ENCODE results near the gene TBPL2.
"Not testable (repeated sequence)": the region's sequence is repeated elsewhere in the genome, so short reads cannot be mapped to it uniquely, and the experiment has no call there.

TBPL2 gene

DNA sequence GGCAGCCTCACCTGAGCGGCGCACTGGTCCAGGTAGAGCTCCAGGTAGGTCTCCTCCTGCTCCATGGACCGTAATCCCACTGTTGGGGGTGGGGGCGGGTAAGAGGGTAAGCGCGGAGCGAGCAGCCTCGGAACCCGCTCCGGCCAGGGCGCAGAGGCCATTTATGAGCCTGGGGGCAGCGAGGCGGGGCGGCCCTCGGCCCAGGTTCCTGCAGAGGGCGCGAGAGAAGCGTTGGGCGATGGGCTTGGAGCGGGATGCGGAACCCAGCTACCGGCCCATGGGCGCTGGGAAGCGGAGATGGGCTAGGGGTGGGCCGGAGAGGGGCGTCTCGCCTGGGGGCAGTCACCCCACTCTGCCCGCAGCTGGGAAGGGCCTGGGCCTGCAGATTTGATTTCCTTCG, at the start of gene TBPL2:
TBPL2 (minus strand) TSS at position 232 of the 400 bp plus-strand sequence; CDS start at position 65, 167 bp downstream.
- Mint-ChIP-seq H3K27me3 (ENCODE audit: low read depth) (peaks cover 17% of the 10 kb centered on the region), H3K4me1 (no peaks in the 10 kb centered on the region), H3K36me3 (ENCODE audit: low read depth) (no peaks in the 10 kb centered on the region), H3K4me3 (no peak within 1 kb of the TSS), H3K9me3 (no peaks in the 10 kb centered on the region), H3K27ac (no peak within 1 kb of the TSS)
- TF ChIP-seq, protein P1, sequence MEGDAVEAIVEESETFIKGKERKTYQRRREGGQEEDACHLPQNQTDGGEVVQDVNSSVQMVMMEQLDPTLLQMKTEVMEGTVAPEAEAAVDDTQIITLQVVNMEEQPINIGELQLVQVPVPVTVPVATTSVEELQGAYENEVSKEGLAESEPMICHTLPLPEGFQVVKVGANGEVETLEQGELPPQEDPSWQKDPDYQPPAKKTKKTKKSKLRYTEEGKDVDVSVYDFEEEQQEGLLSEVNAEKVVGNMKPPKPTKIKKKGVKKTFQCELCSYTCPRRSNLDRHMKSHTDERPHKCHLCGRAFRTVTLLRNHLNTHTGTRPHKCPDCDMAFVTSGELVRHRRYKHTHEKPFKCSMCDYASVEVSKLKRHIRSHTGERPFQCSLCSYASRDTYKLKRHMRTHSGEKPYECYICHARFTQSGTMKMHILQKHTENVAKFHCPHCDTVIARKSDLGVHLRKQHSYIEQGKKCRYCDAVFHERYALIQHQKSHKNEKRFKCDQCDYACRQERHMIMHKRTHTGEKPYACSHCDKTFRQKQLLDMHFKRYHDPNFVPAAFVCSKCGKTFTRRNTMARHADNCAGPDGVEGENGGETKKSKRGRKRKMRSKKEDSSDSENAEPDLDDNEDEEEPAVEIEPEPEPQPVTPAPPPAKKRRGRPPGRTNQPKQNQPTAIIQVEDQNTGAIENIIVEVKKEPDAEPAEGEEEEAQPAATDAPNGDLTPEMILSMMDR (IDR thresholded peaks at IDR 0.05; ENCODE audit: unreplicated experiment in 3 of 3), result no peak

DNA sequence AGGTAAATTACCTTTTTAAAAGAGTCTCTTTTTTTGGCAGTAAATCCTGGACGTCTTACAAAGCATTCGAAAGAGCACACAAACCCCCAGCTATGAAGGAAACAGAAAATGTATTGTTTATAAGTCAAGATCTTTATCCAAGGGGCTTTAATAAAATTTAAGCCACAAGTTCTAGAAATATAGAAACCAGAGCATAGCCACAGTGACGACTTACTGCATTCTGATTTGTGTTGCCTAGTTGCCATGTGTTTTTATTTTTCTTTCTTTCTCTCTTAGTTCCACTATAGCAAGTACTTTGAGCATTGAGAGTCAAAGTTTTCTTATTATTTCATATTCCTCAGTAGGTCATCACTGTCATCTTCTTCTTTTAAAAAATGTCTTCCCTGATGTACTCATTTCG, 47.8 kb upstream of the TBPL2 start:
- Mint-ChIP-seq H3K27me3 (ENCODE audit: low read depth) (no peaks in the 10 kb centered on the region), H3K4me3 (no peak overlapping the region), H3K9me3 (no peaks in the 10 kb centered on the region), H3K36me3 (ENCODE audit: low read depth) (no peaks in the 10 kb centered on the region), H3K27ac (no peak overlapping the region), H3K4me1 (no peaks in the 10 kb centered on the region)
- TF ChIP-seq, protein P1 (IDR thresholded peaks at IDR 0.05; ENCODE audit: unreplicated experiment in 3 of 3), result no peak

DNA sequence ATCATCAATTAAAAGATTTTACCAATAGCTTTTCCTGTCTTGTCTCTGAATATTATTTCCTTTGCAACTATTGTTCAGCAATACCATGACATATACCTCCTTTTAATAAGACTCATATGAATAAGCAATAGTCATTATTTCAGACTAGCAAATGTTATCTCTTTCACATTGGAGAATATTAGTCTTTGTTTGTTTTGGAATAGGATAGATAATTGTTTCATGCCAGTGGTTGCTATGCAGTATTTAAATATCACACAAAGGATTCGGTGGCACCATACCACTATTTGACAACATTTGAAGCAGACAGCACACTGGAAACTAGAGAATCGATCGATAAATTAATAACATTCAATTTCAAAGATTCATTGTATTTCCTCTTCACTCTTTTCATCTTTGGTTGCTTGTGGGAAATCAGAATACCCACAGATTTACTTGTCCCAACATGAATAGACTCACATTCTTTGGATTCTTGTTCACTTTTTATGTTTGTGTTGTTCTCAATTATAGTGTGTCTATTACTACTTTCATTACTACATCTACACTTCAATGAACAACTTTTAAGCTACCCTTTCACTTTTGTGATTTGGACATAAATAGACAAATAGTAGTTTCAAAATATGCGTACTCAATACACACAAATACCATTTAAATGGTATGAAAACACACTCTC, 42.7 kb upstream of the TBPL2 start:
- Mint-ChIP-seq H3K27ac (no peak overlapping the region), H3K9me3 (no peaks in the 10 kb centered on the region), H3K27me3 (ENCODE audit: low read depth) (no peaks in the 10 kb centered on the region), H3K4me1 (no peaks in the 10 kb centered on the region), H3K36me3 (ENCODE audit: low read depth) (no peaks in the 10 kb centered on the region), H3K4me3 (no peak overlapping the region)
- TF ChIP-seq, protein P1 (IDR thresholded peaks at IDR 0.05; ENCODE audit: unreplicated experiment in 3 of 3), result no peak

DNA sequence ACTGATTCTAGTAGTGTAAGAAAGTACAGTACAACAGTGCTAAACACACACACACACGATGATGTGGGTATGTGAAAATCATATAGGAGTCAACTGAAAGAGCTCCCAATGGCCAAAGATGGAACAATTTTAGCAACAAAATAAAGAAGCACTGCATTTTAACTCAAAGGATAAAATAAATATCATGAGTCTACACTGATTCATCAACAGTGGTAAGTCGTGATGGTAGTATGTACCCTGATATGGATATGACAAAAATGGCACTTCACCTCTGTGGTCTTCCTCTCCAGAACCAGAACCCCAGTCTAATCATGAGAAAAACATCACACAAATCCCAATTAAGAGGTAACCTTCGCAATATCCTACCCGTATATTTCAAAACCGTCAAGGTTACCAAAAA, 41.4 kb upstream of the TBPL2 start:
- H3K4me1 Mint-ChIP-seq, result no peaks in the 10 kb centered on the region
- no peaks in the 10 kb centered on the region for H3K36me3 Mint-ChIP-seq (ENCODE audit: low read depth)
- TF ChIP-seq, protein P1 (IDR thresholded peaks at IDR 0.05; ENCODE audit: unreplicated experiment in 3 of 3), result no peak
- no peaks in the 10 kb centered on the region for H3K27me3 Mint-ChIP-seq (ENCODE audit: low read depth)
- H3K27ac Mint-ChIP-seq, result no peak overlapping the region
- no peak overlapping the region for H3K4me3 Mint-ChIP-seq
- H3K9me3 Mint-ChIP-seq, result no peaks in the 10 kb centered on the region

DNA sequence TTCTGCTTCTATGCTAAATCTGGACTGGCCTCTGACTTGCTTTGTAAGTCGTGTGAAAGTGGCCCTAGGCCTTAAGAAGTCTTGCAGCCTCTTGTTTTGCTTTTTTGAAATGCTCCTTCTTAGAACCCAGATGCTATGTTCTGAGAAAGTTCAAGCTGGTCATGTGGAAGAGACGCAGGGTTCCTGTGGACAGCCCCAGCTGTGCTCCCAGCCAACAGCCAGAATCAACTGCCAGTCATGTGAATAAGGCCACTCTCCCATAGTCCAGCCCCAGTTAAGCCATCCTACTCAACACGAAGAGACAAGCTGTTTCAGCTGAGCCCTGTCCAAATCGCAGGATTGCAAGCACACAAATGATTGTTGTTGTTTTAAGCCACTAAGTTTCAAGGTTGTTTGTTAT, 37.3 kb upstream of the TBPL2 start:
- no peak overlapping the region for H3K4me3 Mint-ChIP-seq
- no peaks in the 10 kb centered on the region for H3K4me1 Mint-ChIP-seq
- H3K9me3 Mint-ChIP-seq, result no peaks in the 10 kb centered on the region

DNA sequence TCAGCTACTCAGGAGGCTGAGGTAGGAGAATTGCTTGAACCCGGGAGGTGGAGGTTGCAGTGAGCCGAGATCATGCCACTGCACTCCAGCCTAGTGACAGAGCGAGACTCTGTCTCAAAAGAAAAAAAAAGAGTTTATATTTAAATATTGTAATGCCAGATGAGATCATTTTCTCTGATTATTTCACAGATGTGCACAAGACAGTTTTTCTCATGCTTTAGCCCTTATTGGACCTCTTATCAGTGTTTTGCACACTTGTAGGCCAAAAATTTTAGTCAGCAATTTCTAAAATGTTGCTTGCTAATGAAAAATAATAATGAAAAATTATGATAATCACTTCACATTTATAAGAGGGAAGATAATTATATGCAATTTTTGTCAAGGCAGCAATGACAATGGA, 36.0 kb upstream of the TBPL2 start:
- H3K9me3 Mint-ChIP-seq; H3K36me3 Mint-ChIP-seq (ENCODE audit: low read depth); H3K4me1 Mint-ChIP-seq; H3K27ac Mint-ChIP-seq; H3K4me3 Mint-ChIP-seq; H3K27me3 Mint-ChIP-seq (ENCODE audit: low read depth): not testable (repeated sequence)

More for the DNA sequence above, 37.3 kb upstream of the TBPL2 start:
- H3K27me3 Mint-ChIP-seq (ENCODE audit: low read depth), result no peaks in the 10 kb centered on the region
- H3K36me3 Mint-ChIP-seq (ENCODE audit: low read depth), result no peaks in the 10 kb centered on the region
- no peak overlapping the region for H3K27ac Mint-ChIP-seq
- TF ChIP-seq, protein P1 (IDR thresholded peaks at IDR 0.05; ENCODE audit: unreplicated experiment in 3 of 3), result no peak
